Femur (tissue), 1 donor: ENCODE results near the gene TEAD3.

ENCODE experiments used
- DNase-seq: peaks from one replicate; pipeline ENCODE4 v3.0.0-alpha.2; 2017

Gene TEAD3

GRCh38 chr6:35491558-35492257, 5.2 kb downstream of the TEAD3 start:
- DNase-seq, result no peak

DNA sequence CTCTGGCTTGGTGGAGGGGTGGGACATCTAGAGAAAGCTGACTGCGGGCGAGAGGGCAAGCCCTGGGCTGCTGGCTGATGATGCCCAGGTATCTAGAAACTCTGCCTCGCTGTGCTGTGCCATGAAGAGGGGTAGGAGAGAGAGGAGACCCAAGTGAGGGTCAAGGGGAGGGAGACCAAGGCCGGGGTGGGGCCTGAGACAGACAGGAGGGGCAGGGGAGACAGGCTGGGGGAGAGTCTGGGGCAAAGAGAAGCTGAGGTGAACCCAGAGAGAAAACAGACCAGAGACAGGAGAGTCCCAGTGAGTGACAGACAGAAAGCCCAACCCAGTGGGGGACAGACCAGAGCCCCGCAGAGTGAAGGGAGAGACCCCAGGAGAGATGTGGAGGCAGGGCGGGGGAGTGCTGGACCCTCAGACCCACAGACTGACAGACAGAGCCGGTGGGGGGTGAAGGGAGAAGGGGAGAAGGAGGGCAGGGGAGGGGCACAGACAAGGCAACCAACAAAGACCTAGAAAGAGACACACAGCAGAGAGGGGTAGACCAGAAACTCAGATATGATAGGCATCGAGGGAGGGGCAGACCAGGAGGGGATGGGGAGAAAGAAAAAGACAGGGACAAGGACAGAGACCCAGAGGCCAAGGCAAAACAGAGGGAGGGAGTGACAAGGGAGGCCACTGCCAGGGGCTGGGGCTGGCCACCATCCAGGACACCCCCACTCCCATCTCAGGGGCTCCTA, 5.9 kb downstream of the TEAD3 start:
- DNase-seq, result no peak

DNA sequence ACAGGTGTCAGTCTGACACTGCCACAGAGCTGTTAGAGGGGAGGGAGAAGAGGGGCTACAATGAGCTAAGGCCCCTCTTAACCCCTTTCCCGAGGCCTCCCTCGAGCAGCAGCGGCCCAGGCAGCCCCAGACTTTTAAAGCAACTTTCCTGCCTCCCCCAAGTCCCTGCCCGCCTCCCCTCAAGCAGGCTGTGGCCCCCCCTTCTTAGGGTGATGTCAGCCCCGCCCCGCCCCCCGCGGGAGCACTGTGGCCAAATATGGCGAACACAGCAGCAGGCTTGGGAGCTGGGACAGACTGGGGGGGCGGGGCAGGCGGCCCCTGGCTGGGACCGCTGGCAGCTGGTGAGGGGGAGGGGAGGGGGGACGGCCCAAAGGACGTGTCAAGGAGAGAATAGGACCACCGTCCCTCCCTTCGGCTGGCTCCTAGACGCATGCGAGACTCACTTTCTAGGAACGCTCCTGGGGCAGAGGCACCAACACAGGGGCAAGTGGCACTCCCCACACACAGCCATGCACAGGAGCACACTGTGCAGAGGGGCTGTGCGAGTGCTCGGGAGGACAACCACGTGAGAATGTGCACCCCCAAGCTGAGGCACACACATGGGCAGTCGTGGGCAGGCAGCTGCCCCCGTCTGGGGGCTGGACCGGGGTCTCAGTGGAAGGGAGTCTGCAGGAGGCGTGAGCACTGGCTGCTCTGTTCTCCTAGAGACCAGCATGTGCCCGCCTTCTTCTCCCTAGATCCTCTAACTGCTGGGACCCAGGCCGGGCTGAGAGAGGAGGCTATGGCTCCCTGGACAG, 6.7 kb downstream of the TEAD3 start:
- DNase-seq, result peak; percentile 90

DNA sequence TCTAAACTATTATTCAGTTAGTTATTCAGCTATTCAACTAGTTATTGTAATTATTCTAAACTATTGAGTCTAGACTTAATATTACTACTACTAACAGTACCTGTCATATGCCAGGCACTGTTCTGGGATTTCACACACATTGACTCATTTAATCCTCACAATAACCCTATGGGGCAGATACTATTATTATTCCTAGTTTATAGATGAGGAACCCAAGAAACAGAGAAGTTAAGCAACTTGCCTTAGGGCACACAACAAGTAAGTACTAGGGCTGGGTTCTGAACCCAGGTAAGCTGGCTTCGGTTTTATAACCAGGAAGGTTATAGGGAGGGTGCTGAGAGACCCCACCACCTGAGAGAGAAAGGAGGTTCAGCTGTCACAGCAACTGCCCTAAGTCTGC, 7.8 kb downstream of the TEAD3 start:
- DNase-seq, result no peak

GRCh38 chr6:35488517-35488862, 8.4 kb downstream of the TEAD3 start:
- DNase-seq, result no peak

DNA sequence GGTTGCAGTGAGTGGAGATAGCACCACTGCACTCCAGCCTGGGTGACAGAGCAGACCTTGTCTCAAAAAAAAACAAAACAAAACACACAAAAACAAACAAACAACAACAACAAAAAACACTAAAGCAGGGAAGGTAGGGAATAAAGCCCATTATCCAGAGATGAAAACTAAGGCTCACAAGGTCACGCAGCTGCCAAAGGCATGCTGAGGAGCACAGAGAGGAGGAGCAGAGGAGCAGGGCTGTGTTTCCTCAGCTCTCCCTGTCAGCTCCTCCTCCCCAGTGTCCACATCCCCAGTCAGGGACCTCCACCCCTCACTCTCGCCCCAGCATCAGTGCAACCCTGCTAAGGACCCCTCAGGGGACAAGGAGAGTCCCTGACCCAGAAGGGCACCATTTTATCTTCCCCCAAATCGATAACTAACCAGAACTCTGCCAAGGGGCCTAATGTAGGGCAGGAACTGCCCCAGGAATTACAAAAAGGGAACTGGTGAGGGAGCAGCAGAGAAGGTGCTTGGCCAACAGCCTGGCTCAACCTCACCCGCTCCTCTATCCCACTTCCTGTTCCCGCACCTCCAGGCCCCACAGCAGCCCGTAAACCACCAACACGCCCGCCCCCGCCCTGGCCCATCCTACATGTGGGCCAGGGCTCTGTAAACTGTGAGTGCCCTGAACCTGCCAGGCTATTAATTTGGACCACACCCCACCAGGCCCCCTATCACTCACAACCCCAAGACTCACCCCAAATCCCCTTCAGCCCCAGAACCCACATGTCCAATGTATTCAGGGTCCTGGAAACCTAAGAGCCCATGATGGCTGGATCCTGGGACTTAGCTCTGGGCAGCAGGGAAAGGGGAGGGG, 9.0 kb downstream of the TEAD3 start:
- DNase-seq, result no peak

DNA sequence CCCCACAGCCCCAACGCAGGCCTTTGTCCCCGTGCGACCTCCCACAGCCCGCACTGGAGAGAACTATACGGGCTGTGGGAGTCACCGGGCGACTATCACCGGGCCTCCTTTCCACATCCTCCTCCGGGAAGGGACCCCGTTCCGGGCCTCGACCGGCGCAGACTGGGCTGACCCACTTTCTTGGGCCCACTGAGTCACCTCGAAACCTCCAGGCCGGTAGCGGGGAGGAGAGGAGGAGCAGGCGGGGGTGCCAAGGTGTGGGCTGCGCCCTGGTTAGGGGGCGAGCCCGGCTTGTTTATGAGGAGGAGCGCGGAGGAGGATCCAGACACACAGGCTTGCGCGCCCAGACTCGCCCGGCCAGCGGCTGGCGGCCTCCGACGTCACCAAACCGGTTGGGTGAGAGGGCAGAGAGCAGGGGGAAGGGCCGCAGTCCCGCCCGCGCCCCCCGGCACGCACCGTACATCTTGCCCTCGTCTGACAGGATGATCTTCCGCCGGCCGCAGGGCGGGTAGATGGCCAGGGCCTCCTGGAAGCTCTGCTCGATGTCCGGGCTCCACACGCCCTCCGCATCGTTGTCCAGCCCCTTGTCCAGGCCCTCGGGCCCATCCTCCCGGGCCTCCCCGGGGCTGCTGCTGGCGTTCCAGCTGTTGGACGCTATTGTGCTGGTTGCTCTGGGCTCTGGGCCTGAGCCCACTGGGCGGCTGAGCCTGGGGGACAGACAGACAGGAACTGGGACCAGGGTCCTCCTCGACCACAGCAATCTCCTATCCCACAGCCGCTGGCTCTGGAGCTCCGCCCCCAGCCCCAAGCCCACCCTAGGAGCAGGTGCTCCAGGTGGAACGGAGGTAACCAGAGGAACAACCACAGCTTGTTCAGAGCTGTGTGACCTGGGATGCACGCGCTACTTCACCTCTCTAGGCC, 10.6 kb downstream of the TEAD3 start:
- DNase-seq, result no peak

- no peak for DNase-seq
Measured at GRCh38 chr6:35485402-35485877, 11.4 kb downstream of the TEAD3 start.

DNA sequence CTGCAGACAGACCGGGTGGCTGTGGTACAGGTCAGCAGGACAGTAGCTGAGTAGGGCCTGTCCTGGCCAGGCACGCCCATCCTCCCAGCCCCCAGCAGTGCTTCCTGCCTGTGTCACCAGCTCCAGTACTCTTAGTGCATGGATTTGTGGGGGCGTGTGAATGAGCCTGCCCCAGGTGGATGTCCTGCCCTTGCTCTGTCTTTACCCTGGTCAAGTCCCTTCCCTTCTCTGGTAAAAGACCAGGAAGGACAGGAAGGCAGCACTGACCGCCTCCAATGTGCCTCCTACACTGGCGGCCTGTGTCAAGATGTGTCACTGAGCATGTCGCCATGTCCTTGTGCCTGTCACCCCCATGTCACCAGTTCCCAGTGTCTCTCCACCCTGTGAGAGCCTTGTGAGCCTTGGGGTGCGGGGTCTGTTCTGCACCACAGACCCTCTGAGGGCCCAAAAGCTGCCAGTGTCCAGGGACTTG, 11.9 kb downstream of the TEAD3 start:
- no peak for DNase-seq

- no peak for DNase-seq
Measured at GRCh38 chr6:35483893-35484645, 12.8 kb downstream of the TEAD3 start.

- DNase-seq, result no peak
Measured at GRCh38 chr6:35483490-35483889, 13.4 kb downstream of the TEAD3 start.

DNA sequence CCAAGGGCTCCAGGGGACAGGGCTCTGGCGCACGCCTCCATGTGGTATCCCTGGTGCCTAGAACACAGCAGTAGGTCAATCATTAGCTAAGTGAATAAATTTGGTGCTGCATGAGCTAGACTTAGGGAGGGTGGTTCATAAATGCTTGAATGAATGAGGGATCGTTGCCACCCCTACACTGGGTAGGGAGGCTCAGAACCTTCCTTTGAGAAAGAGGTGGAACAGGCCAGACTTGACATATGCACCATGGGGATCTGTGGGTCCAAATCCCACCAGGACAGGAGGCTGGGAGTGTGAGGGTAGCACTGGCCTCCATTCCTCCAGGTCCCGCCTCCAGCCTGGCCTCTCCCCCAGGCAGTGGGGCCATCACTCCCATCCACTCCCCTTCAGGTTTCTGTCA, 13.8 kb downstream of the TEAD3 start:
- DNase-seq, result no peak

GRCh38 chr6:35481226-35481625, 15.7 kb downstream of the TEAD3 start:
- DNase-seq, result no peak

- DNase-seq, result no peak
Measured at GRCh38 chr6:35480176-35480575, 16.7 kb downstream of the TEAD3 start.

GRCh38 chr6:35478259-35478658, 18.6 kb downstream of the TEAD3 start:
- no peak for DNase-seq

DNA sequence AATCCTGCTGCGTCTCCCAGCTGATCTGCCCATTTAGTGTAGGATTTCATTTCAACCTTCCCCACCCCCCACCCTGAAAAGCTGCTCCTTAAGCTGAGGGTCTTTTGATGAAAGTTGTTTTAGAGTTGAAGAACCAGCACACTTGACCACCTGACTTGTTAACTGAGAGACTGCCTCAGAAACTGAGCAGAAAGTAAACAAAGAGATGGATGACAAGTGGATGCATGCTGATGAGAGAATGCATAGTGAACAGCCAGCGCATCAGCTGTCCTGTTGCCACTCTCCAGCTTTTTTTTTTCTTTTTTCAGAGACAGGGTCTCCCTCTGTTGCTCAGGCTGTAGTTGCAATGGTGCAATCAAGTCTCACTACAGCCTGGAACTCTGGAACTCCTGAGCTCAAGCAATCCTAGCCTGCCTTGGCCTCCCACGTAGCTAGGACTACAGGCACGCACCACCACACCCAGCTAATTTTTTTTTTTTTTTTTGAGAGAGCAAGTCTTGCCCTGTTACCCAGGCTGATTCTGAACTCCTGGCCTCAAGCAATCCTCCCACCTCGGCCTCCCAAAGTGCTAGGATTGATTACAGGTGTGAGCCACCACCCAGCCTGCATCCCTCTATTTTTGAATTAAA, 19.2 kb downstream of the TEAD3 start:
- DNase-seq, result no peak

- no peak for DNase-seq
Measured at GRCh38 chr6:35477028-35477427, 19.9 kb downstream of the TEAD3 start.

DNA sequence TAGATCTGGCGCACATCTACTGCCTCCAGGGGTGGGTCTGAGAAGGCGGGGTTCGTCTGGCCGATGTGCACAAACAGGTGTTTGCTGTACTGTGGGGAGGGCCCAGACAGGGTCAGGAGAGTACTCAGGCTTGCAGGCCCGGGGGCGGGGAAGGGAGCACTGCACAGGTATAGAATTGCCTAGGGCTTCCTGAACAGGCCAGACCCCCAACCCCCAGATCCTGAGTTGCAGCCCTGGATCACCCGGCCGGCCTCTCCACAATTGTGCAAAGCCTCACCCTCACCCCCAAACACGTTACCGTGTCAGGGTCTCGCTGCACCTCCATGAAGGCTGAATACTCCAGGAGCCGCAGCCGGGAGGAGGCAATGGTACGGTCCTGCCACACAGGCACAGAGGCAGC, 20.9 kb downstream of the TEAD3 start:
- no peak for DNase-seq

DNA sequence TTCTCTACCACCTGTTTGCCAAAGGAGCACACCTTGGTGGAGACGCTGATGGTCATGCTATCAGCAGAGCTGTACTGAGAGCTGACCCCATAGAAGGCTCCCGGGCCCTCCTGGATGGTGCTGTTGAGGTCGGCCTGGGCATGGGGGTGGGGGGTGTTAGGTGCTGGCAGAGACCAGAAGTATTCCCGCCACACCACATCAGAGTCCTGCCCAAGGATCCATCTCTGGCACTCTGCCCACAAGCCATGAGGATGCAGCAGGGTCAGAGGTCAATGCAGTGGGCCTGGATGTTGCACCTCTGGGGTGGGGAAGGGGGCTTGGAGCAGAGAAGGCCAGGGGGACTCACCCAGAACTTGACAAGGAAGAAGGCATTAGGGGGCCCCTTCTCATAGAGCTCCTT, 21.3 kb downstream of the TEAD3 start:
- DNase-seq, result no peak

GRCh38 chr6:35474942-35475570, 21.8 kb downstream of the TEAD3 start:
- DNase-seq, result no peak
